ENCODE measurements around the gene IER2.

- TF ChIP-seq POLR2AphosphoS5 (IDR thresholded peaks at IDR 0.05; ENCODE audit: low read depth, low read length) (no peak), POLR2A (IDR thresholded peaks at IDR 0.05; ENCODE audit: low read depth, low read length) (no peak)
Measured at GRCh38 chr19:13160557-13160956, 10.3 kb downstream of the IER2 start.

Measured in GM12892 (cell line).